Fibroblast of skin of right biceps (primary cell): Measurements from ENCODE around the gene SLC35F3.
"Not testable (repeated sequence)": the region's sequence is repeated elsewhere in the genome, so short reads cannot be mapped to it uniquely, and the experiment has no call there.

Experiments
- DNase-seq: peaks from one replicate; pipeline ENCODE4 v3.0.0-alpha.2; 2013

Gene SLC35F3

DNA sequence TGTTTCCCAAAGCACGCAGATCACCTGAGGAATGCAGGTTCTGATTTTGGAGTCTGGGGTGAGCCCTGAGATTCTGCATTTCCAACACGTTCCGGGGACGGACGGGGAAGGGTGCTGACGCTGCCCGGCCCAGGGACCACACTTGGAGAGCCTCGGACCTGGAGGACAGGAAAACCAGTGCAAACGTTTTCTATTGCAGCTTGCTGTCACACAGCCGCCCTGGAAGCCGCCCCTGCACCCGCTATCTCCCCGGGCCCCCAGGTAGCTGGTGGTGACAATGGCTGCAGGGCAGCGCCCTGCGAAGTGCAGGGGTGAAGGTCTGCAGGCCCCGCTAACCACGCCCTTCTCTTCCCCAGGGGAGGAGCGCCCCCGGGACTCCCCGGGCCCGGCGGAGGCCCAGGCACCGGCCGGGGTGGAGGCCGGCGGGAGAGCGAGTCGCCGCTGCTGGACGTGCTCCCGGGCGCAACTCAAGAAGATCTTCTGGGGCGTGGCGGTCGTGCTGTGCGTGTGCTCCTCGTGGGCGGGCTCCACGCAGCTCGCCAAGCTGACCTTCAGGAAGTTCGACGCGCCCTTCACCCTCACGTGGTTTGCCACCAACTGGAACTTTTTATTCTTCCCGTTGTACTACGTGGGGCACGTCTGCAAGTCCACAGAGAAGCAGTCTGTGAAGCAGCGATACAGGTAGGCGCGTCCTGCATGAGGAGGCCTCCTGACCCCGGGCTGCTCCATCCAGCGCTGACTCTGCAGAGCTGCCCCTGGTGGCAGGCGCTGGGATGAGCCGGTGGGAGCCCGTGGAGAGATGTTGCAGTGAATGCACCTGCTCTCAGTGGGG is 326.8 kb downstream of the SLC35F3 start:
- DNase-seq: no peak

DNA sequence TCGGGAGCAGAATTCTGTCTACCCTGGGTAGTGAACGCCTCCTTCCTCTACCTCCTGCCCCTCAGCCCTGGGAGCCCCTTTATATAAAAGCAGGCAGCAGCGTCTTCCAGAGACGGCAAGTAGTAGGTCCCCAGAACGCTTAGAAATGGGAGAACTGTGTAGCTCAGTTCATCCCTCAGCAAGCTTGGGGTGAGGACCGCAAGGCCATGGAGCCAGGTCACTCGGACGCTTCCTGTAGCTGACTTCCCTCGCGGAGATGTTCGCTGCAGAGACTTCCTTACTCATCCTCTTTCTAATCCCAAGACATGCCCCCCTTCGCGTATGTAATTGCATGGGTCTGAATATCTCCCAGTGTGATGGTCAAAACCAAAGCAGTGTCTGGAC is 327.4 kb downstream of the SLC35F3 start:
- no peak for DNase-seq

DNA sequence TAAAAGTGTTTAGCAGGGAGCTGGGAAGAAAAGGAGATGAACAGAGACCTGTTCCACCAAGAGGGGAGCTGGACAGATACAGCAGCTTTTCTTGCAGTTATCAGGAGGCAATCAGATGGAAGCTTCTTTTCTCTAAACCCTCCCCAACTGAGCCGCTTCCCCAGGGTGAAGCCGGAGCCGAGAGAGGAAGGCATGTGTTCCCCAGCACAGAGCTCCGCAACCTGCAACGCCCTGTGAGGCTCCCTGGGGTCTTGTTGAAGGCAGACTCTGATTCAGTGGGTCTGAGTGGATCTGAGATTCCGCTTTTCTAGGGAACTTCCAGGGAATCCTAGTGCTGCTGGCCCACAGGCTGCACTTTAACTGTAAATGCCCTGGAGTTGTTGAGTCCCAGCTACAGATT is 329.7 kb downstream of the SLC35F3 start:
- DNase-seq: no peak

DNA sequence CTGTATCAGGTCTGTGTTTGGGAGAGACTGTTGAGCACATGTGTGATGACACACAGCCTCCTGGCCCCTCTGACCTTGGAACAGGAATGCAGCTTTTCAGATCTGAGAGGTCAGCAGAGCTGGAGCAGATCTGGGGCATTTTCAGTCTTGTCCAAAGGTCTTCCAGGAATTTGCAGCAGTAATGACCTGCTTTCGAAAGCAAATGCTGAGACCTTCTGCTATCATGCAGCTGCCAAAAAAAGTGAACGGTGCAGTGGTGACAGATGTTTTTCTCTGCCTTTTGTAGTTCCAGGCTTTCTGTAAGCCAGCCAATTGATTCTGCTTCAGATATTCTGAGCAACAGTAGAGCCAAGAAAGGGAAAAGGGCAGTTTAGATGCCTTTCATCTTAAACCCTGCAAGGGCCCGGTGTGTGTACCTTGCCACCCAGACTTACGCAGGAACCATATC is 331.0 kb downstream of the SLC35F3 start:
- DNase-seq: no peak

DNA sequence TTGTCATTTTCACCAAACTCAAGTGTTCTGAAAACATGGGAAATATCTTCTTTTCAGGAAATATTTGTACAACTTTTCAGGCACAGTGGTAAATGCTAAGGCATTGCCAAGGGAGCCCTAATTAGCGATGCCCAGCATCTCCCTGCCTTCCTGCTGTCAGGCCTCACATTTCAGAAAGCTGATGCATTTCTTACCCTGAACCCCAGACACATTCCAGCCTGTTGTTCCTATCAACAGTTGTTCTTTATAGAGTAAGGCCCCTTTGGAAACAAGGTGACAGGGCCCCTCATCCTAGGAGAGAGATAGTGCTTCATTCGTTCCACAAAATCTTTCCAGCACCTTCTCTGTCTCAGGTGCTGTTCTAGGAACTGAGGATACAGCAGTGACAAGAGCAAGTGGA is 332.9 kb downstream of the SLC35F3 start:
- DNase-seq: no peak

DNA sequence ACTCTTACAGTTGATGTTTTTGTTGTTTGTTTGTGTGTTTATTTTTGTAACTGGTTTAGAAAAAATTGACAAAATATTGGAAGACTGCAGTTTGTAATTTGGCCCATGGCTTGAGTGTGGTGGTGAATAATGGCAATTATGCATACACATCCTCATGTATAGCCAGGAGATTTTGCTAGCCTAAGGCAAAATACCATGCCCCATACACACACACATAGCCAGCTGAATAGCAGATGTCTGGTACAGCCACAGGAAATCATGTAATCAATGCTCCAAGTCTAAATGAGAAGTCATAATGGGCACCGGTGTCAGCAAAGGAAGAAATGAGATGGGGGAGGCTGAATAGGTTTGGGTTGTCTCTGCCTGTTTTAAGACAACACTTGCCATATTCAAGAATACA is 333.6 kb downstream of the SLC35F3 start:
- no peak for DNase-seq

DNA sequence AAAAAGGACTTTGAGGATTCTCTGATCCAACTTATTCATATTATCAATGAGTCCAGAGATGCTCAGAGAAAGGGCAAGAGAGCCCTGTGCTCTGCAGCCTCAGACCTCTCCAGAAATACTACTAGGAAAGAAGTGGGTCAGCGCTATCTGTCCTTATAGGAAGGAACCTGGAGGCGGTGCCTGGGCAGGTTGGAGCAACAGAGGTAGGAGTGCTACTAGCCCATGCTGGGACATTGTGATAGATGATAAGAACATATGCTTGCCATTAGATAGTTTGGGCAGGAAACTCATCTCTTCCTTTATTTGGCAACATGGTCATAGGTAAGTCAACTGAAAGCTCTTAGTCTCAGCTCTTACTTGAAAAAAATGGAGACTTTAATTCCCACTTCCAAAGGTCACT is 335.0 kb downstream of the SLC35F3 start:
- DNase-seq: no peak

DNA sequence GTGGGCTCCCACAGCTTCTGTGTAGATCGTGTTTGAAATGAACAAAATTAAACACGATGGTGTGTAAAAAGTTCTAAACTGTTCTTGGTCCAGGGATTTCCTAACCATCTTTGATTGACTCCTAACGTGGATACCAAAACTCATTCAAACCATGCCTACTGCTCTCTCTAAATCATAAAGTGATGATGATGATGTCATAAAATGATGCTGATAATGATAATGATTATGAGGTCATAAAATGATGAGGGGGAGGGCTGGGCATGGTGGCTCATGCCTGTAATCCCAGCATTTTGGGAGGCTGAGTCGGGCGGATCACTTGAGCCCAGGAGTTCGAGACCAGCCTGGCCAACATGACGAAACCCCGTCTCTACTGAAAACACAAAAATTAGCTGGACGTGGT is 335.5 kb downstream of the SLC35F3 start:
- DNase-seq: no peak

DNA sequence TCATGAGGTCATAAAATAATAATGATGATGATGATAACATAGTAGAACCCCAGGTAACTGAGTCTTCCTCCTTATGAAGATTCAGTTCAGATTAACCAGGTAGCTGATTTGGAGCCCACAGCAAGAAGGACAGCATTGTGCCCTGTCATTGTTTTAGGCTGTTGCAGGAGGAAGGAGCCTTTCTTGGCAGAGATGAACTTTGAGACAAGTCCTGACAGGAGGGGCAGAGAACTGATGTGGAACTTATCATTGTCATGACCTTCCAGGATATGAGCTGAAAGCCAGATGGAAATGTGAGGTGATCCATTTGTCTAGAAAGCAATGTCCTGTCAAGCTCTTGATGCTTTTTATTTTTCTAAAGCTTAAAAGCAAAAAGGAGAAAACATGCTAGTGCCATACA is 336.2 kb downstream of the SLC35F3 start:
- DNase-seq: no peak

DNA sequence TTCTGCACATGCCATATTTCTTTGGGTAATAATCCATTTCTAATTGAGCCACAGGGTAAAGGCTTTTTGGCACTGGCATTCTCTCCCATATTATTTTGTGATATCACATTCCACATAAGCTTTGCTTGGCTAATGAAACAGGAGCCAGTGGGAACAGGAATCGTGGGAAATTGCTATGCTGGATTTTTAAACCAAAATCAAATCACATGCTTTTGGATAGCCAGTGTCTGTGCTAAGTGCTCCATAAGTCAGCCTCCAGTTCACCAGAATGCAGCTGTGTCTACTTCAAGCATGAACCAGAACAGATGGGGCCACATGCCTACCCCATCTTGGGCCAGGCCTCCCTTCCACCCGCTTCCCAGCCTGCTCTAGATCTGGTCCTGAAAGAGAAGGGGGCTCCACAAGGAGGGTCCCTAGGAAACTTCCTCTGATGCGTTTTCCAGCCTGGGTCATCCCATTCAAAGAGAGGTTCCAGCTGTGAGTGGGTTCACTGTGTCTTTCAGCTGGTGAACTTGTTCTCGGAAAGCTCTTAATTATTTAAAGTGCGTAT is 337.5 kb downstream of the SLC35F3 start:
- no peak for DNase-seq

DNA sequence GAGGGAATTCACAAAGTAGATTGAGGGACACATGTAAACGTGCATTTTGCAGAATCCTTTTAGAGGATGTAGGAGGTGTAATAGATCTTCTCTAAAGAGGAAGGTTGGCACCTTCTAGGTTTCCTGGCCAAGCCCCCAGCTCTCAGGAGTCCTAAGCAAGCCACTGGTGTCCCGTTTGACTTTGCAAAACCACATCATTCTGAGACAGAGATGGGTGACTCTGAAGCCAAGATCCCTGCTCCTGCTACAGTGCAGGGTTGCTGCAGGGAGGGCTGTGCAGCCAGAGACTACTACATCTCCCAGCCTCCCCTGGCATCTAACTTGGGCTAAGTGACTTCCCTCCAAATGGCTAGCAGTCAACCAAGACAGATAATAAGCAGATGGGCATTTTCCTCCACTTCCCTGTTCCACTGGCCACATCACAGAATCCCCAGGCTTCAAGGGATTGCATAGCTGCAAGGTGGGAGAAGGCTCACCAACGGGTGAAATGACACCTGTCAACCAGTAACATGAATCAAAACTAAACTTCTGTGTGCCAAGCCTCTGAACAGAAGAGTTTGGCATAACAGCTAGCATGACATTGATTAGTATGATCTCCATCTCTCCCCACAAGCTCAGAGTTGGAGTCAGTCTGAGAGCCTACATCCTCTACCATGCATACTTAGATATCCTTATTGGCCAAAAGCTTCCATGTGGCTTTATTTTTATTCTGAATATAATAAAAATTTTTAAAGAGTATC is 339.2 kb downstream of the SLC35F3 start:
- DNase-seq: no peak

DNA sequence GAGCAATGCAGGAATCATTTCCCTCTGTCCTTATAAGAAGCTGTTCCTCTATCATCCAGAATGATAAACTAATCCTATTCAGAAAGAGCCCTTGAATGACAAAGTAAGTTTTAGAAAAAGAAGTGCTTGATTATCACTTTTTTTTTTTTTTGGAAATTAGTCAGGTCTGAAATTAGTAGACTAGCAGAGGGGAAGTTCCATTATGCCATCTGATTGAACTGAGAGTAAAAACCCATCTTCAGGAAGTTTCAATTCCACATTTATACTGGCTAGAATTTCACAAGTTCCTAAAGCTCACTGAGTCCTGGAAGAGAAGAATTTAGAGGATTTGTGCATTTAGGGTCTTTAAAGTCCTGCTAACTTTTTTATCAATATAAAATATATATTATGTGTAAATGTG is 340.0 kb downstream of the SLC35F3 start:
- no peak for DNase-seq

DNA sequence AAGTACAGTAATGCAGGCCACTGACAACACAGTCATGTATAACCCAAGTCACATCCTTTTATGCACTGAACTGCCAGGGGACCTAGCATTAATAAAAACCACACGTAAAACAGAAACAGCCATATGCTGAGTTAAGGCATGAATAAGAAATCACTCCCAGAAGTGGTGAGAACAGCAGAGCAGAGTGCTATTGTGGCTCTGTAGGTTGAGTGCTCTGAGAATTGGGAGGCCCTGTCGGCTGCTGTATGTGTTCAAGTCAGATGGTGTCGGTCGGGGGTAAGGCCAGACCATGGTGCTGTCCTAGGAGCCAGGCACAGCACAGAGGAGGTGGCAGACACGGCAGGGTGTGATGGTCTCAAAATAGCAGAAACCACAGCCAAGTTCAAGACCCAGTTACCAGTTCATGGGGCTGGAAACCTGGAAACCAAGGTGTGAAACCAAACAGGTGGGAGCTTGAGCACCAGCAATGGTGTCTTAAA is 342.2 kb downstream of the SLC35F3 start:
- no peak for DNase-seq

DNA sequence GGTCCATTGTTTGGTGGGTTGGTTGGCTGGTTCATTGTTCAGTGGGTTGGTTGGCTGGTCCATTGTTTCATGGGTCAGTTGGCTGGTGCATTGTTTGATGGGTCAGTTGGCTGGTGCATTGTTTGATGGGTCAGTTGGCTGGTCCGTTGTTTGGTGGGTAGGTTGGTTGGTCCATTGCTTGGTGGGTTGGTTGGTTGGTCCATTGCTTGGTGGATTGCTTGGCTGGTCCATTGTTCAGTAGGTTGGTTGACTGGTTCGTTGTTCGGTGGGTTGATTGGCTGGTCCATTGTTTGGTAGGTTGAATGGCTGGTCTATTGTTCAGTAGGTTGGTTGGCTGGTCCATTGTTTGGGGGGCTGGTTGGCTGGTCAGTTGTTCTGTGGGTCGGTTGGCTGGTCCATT is 343.3 kb downstream of the SLC35F3 start:
- DNase-seq: not testable (repeated sequence)

DNA sequence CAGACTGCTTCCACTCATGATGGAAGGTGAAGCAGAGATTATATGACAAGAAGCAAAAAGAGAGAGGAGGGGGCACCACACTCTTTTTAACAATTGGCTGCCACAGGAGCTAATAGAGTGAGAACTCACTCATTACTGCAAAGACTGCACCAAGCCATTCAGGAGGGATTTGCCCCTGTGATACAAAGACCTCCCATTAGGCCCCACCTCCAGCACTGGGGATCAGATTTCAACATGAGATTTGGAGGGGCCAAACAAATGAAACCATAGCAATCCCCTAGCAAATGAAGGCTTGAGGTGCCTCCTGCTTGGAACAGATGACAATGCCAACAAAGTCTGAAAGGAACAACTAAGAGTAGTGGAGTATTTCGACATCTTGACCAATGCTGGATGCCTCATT is 346.3 kb downstream of the SLC35F3 start:
- DNase-seq: no peak

DNA sequence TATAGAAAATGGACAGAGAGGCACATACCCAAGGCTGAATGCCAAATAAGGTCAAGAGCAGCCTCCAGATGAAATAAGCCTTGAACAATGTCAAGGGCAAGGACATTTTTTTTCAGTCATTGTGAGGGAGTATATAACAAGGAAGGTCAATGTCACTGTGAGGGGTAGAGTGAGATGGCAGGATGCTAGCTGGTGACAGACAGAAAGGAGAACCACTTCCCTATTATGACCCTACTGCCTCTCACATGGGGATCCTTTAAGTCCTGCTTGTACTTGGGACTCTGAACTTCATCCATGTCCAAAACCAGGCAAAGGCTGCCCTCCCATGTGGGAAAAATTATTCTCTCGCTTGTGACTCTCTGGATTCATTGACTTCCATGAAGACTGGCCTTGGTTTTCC is 349.3 kb downstream of the SLC35F3 start:
- DNase-seq: no peak

DNA sequence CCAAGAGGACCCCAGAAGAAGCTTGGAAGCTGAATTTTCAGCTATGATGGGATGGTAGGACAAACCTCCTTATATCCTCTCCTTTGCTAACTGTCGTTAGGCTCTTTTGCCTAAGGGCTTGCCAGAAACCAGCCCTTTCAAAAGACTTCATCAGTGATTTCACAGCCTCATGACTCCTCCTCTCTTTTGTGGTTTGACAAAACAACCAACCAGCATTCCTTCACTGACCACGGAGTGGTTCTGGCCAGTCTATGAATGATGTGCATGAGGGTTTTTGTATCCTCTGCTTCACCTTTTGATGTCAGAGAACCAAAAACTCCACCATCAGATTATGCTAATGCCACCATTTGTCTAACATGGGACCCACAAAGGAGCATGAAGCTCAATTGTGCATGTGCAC is 351.9 kb downstream of the SLC35F3 start:
- no peak for DNase-seq

DNA sequence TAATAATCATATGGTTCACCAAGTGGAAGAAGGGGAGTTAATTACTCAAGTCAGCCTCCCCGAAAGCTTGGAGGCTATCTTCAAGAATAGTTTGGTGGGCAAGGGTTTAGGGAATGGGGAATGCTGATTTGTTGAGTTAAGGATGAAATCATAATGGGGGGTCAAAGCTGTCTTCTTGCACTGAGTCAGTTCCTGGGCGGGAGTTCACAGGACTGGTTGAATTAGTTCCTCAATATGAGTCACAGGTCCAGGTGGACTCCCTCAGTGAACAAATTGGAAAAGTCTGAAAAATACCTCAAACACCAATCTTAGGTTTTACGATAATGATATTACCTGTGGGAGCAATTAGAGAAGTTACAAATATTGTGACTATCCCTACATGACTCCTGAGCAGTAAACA is 353.6 kb downstream of the SLC35F3 start:
- no peak for DNase-seq

DNA sequence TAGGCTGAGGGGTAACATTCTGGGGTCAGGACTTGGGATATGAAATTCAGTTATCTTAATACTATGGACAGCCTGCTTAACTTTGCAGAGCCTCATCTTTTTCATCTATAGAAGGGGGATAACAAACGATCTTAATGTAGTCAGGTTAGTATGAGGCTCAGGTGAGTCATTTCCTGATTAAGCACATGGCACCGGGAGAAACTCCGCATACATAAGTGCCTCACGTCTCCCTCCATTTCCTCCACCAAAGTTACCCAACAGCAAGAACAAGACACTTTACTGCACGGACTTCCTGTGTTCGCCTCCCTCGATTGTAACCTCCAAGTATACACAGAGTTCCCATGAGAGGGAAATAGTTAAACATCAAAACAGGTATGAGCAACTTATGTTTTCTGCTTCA is 356.1 kb downstream of the SLC35F3 start:
- DNase-seq: no peak

DNA sequence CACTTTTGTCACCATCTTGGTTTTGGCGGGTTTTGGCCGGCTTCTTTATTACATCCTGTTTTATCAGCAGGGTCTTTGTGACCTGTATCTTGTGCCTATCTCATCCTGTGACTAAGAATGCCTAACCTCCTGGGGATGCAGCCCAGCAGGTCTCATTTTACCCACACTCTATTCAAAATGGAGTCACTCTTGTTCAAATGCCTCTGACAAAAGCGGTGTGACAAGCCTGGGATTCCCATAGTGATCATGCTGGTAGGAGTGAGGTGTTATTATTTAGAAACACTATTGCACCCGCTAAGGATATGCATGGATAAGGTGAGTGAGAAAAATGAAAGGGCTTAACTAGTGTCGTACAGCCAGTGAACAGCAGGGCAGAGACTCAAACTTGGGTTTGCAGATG is 357.1 kb downstream of the SLC35F3 start:
- no peak for DNase-seq

DNA sequence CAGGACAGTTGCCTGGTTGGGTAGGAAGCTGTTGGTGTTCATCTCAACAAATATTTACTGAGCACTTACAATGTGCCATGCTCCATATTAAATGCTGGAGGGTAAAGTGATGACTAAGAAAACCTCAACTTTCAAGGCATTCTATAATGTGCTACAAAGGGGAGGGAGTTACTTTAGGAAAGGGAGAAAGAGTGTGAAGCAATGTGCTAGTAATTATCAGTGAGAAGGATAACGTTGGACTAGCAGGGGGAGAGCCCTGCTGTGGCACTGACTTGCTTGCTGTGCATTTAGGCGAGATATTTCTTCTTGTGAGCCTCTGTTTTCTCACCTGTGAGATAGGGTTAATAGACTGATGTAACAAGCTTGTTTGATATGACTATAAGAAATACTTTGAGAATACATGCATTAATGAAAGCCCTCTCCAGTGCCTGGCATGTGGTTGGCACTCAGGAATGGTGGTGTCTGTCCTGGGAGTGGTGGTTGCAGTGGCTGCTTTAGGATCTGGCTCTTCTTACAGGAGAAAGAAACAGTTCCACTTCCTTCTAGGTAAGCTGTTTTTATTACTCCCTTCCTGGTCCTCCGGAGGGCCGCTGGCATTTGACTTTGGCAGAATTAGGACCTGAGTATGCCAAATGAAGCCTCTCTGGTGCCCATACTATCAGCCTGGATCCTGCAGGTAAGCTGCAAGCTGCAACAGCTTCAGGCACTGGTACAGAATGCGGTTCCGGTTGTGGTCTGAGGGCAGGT is 357.7 kb downstream of the SLC35F3 start:
- DNase-seq: no peak

DNA sequence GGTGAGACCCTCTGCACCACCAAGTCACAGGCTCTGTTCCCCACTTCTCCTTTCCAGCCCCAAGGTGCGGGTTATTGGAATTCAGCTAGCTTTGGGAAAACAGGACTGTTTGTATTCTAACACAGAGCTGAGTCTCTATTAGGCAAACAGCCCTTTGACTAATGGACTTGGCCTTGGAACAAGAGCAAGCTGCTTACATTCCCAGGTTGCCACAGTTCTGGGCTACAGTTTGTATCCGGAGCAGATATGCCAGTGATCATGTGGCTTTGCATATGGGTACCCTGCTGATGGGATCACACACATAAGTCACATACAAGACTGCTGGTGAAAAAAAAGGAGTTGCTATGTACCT is 358.3 kb downstream of the SLC35F3 start:
- no peak for DNase-seq

DNA sequence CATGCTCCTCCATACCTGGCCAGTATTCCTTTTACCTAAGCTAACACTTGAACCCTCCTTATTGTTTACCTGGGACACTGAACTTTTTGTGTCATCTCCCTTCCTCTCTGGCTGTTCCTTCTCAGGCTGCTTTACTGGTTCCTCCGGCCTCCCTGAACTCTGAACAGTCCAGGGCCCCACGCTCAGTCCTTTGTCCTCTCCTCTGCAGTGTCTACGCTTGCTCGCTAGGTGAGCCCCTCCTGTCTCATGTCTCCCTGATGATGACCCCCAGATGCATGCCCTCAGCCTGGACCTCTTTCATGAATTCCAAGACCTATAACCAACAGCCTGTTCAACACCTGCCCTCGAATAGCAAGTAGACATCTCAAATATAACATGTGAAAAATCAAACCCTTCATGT is 360.4 kb downstream of the SLC35F3 start:
- DNase-seq: no peak
